CD4-positive, alpha-beta memory T cell (primary cell): ENCODE results near the gene GTF2F2. TPM values are rescaled to one million over a fixed set of nuclear protein-coding genes. Genes with fewer than 3 reads are reported as not detected.
A peak's percentile ranks its signal among the peaks of the same experiment; 100 is the strongest.

Source experiments
- CTCF ChIA-PET: fragments of 350-600 bp; sonication (Branson Sonifier 250); formaldehyde crosslinking; loops from one replicate; lab custom pipeline; 2021; ENCODE audit warnings: inconsistent platforms; ENCODE audit not compliant: partially characterized antibody; lab: Charles Lee
- POLR2A ChIA-PET: fragments of 350-600 bp; sonication (Branson Sonifier 250); formaldehyde crosslinking; loops from one replicate; lab custom pipeline; 2021; ENCODE audit not compliant: partially characterized antibody; lab: Charles Lee
- DNase-seq, 5 donors: peaks; one replicate each; pipeline versions ENCODE4 v3.0.0 to v3.0.0-alpha.2; 2020 to 2022; ENCODE audit warnings: mixed read lengths in 1 of 5
- H3K27ac ChIP-seq: one replicate; pipeline ENCODE4 v1.7.0; 2013; ENCODE audit warnings: low read depth, low read length
- H3K27me3 ChIP-seq: 2 replicates; pipeline ENCODE4 v1.7.0; 2013; ENCODE audit warnings: mild to moderate bottlenecking, low read length, moderate library complexity; ENCODE audit not compliant: insufficient read depth
- H3K36me3 ChIP-seq: 2 replicates; pipeline ENCODE4 v1.7.0; 2013; ENCODE audit warnings: mild to moderate bottlenecking, low read length, moderate library complexity; ENCODE audit not compliant: insufficient read depth
- H3K4me1 ChIP-seq: 2 replicates; pipeline ENCODE4 v1.7.0; 2013; ENCODE audit warnings: mild to moderate bottlenecking, low read length, moderate library complexity; ENCODE audit not compliant: insufficient read depth
- H3K4me3 ChIP-seq, 2 donors: one replicate each; pipeline ENCODE4 v1.7.0; 2013; ENCODE audit warnings: low read length in 2 of 2, mild to moderate bottlenecking in 1 of 2
- H3K9me3 ChIP-seq, 2 donors: one replicate each; pipeline ENCODE4 v1.7.0; 2013; ENCODE audit warnings: low read length in 2 of 2, control low read depth in 1 of 2; ENCODE audit not compliant: control insufficient read depth in 1 of 2
- H3K27ac Mint-ChIP-seq, 7 donors: one replicate each; pipeline ENCODE4 v1.8.0; 2020 to 2021; ENCODE audit warnings: mixed read lengths in 7 of 7, mild to moderate bottlenecking in 6 of 7, inconsistent platforms in 3 of 7, moderate library complexity in 3 of 7
- H3K27me3 Mint-ChIP-seq, 2 donors: one replicate each; pipeline ENCODE4 v1.8.0; 2020 to 2021; ENCODE audit warnings: mixed read lengths in 2 of 2
- H3K36me3 Mint-ChIP-seq, 2 donors: one replicate each; pipeline ENCODE4 v1.8.0; 2020 to 2021; ENCODE audit warnings: mixed read lengths in 2 of 2, inconsistent platforms in 1 of 2, mild to moderate bottlenecking in 1 of 2
- H3K4me1 Mint-ChIP-seq, 4 donors: one replicate each; pipeline ENCODE4 v1.8.0; 2020 to 2021; ENCODE audit warnings: mixed read lengths in 4 of 4, mild to moderate bottlenecking in 1 of 4
- H3K4me3 Mint-ChIP-seq, 8 donors: one replicate each; pipeline ENCODE4 v1.8.0; 2020 to 2021; ENCODE audit warnings: mixed read lengths in 8 of 8, mild to moderate bottlenecking in 7 of 8, moderate library complexity in 6 of 8, inconsistent platforms in 3 of 8
- H3K9me3 Mint-ChIP-seq, 8 donors: one replicate each; pipeline ENCODE4 v1.8.0; 2020 to 2021; ENCODE audit warnings: mixed read lengths in 8 of 8, mild to moderate bottlenecking in 5 of 8, inconsistent platforms in 3 of 8, moderate library complexity in 1 of 8
- intact Hi-C: fragments of 100-400 bp; cut with micrococcal nuclease; formaldehyde crosslinking; loops from one replicate; pipeline ENCODE4 v1.15.1; 2023
- polyA plus RNA-seq, 2 donors: library from polyadenylated mRNA; unstranded; fragments of 300-500 nt; fragmentation: Illumina TruSeq; gene quantifications; one replicate each; pipeline ENCODE4 v1.2.3, GENCODE V29; 2021
- total RNA-seq, 2 experiments: library from RNA; stranded (reverse); gene quantifications; one replicate each; pipeline ENCODE4 v1.2.3, GENCODE V29; 2021

GTF2F2 gene
- total and polyA plus RNA-seq, 4 experiments from 2014 or later = 7.9 to 14.7 (median 11.3) TPM

DNA sequence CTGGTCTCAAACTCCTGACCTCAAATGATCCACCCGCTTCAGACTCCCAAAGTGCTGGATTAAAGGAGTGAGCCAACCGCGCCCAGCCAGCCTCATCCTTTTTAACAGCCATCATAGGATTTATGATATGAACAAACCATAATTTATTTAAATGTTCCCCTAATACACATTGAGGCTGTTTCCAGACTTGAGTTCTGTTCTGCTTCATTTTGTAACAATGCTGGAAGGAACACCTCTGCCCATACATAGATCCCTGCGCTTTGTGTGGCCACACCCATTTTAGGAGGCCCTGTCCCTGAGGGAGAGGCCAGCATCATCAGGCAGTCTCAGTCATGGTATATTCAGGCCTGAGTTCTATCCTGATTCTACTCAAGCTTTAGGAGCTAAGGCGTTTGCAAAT lies 184.8 kb downstream of the GTF2F2 start:
- no peak overlapping the region for H3K27ac ChIP-seq
- no peaks in the 10 kb centered on the region for H3K36me3 ChIP-seq
- intact Hi-C loops = loop anchor here (10.0 kb wide), 1 partner anchor 820 kb away; no protein-coding TSS in a partner anchor
- Mint-ChIP-seq H3K36me3 (no peaks in the 10 kb centered on the region), H3K4me3 (no peak overlapping the region), H3K27ac (no peak overlapping the region), H3K27me3 (peaks cover 7 to 9% of the 10 kb centered on the region in 2 donors), H3K9me3 (no peaks in the 10 kb centered on the region), H3K4me1 (peaks cover 5 to 16% (median 8%) of the 10 kb centered on the region in 4 donors)
- peaks cover 7% of the 10 kb centered on the region for H3K4me1 ChIP-seq
- ChIA-PET CTCF (interaction anchor here (9.7 kb wide), 1 partner anchor 258 kb away, joined by 146 read pairs; no protein-coding TSS in a partner anchor), POLR2A (no interaction called here)
- H3K4me3 ChIP-seq = no peak overlapping the region
- no peak for DNase-seq
- H3K9me3 ChIP-seq = no peaks in the 10 kb centered on the region
- no peaks in the 10 kb centered on the region for H3K27me3 ChIP-seq

DNA sequence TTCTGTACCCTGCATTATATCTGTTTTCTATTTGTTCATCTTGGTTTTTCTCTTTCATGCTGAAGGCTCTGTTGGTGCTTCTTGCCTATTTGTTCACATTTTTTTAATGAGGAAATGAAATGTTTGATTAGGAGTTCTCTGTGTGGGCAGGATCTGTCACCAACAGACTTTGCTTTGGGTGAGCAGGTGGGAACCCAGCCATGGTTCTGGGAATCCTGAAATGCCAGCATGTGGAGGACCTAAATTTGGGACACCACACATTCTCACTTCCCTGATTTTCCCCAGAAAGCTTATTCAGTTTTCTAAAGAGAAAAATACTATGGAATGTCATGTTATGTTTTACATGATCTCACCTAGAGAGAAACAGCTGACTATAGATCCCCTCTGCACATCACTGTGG lies 186.7 kb downstream of the GTF2F2 start:
- Mint-ChIP-seq H3K27me3 (peaks cover 7 to 9% of the 10 kb centered on the region in 2 donors), H3K4me1 (peaks cover 12 to 22% (median 16%) of the 10 kb centered on the region in 4 donors), H3K9me3 (no peaks in the 10 kb centered on the region), H3K4me3 (no peak overlapping the region), H3K27ac (no peak overlapping the region), H3K36me3 (no peaks in the 10 kb centered on the region)
- CTCF ChIA-PET = interaction anchor here (1.2 to 9.7 kb wide), 7 partner anchors 8 to 334 kb away, joined by 3 to 146 read pairs (median 11); no protein-coding TSS in a partner anchor
- intact Hi-C loops = loop anchor here (10.0 kb wide), 1 partner anchor 822 kb away; no protein-coding TSS in a partner anchor
- no peak for DNase-seq
- no peaks in the 10 kb centered on the region for H3K36me3 ChIP-seq
- no peaks in the 10 kb centered on the region for H3K9me3 ChIP-seq
- no peak overlapping the region for H3K4me3 ChIP-seq
- POLR2A ChIA-PET = interaction anchor here (0.9 kb wide), 1 partner anchor 15 kb away, joined by 4 read pairs; no protein-coding TSS in a partner anchor
- no peaks in the 10 kb centered on the region for H3K27me3 ChIP-seq
- H3K4me1 ChIP-seq = peaks cover 18% of the 10 kb centered on the region
- H3K27ac ChIP-seq = no peak overlapping the region

DNA sequence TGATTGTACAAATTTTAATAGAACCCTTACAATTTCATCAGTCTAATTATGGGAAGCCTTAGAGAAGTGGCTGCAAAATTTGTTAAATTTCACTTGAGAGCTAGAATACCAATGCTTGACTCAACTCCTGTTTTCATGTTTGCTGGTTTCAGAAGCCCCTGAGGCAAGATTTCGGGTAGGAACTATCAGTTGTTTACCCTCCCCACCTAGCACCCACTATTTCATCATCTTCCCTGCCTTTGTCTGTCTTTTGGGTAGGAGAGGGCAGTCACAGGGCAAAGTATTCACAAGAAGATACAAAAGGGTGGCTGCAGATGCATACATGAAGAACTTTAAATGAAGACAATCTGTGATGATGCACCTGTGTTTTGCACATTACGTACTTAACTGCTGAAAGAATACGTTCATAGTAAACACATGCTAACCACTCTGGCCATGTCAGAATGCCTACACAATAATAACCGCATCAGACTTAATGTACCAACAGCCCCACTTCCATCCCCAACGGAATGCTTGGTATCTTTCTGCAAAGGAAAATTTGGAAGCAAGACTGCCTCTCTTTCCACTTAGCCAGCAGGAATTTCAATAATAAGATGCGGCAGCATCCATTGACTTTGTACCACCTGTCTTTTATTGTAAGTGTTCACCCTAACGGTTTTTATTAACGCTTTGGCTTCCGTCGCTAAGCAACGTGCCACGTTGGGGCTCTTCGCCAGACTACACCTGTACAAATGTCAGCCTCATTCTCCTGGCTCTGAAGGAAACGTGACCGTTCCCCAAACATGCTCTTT lies 190.2 kb downstream of the GTF2F2 start:
- Histone ChIP-seq H3K36me3 (no peaks in the 10 kb centered on the region), H3K27me3 (no peaks in the 10 kb centered on the region), H3K4me3 (peak overlapping the region; percentile 47 to 56), H3K27ac (no peak overlapping the region), H3K9me3 (no peaks in the 10 kb centered on the region), H3K4me1 (peaks cover 19% of the 10 kb centered on the region)
- CTCF ChIA-PET = interaction anchor here (0.6 to 9.7 kb wide), 12 partner anchors 8 to 730 kb away, joined by 3 to 146 read pairs (median 4); no protein-coding TSS in a partner anchor
- peak overlapping the region; percentile 88 to 94 (median 91) for H3K4me3 Mint-ChIP-seq
- H3K27me3 Mint-ChIP-seq = peaks cover 3 to 5% of the 10 kb centered on the region in 2 donors
- H3K36me3 Mint-ChIP-seq = no peaks in the 10 kb centered on the region
- intact Hi-C loops = loop anchor here (1.0 to 2.0 kb wide), 3 partner anchors 30 to 1406 kb away; no protein-coding TSS in a partner anchor
- H3K4me1 Mint-ChIP-seq = peaks cover 12 to 22% (median 17%) of the 10 kb centered on the region in 4 donors
- POLR2A ChIA-PET = interaction anchor here (2.1 kb wide), 1 partner anchor 30 kb away, joined by 7 read pairs; the partner anchor contains the start of gene TPT1
- peak overlapping the region in 3 of 7 donors; percentile 35 to 87 (median 36) for H3K27ac Mint-ChIP-seq
- no peak for DNase-seq
- no peaks in the 10 kb centered on the region for H3K9me3 Mint-ChIP-seq

DNA sequence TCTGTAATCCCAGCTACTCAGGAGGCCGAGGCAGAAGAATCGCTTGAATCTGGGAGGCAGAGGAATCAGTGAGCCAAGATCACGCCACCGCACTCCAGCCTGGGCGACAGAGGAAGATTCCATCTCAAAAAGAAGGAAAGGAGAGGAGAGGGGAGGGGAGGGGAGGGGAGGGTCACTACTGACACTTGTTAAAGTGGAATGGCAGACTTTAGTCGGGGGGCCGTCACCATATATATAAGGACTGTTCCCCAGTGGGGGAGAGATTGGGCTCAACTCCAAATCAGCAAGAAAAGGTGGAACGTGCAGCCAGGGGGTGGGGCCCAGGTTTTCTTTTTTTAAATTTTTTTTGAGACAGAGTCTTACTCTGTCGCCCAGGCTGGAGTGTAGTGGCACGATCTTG lies 194.5 kb downstream of the GTF2F2 start:
- Mint-ChIP-seq H3K27me3 (no peaks in the 10 kb centered on the region), H3K4me3 (no peak overlapping the region), H3K27ac (no peak overlapping the region), H3K9me3 (peaks cover 0 to 1% (median 0%) of the 10 kb centered on the region in 8 donors), H3K36me3 (no peaks in the 10 kb centered on the region), H3K4me1 (peaks cover 7 to 14% (median 13%) of the 10 kb centered on the region in 4 donors)
- no peaks in the 10 kb centered on the region for H3K36me3 ChIP-seq
- peaks cover 11% of the 10 kb centered on the region for H3K4me1 ChIP-seq
- no peak for DNase-seq
- ChIA-PET POLR2A (no interaction called here), CTCF (interaction anchor here (2.6 kb wide), 1 partner anchor 268 kb away, joined by 7 read pairs; no protein-coding TSS in a partner anchor)
- intact Hi-C loops = no loop called here
- H3K27me3 ChIP-seq = no peaks in the 10 kb centered on the region
- no peaks in the 10 kb centered on the region for H3K9me3 ChIP-seq
- no peak overlapping the region for H3K27ac ChIP-seq
- H3K4me3 ChIP-seq = no peak overlapping the region

DNA sequence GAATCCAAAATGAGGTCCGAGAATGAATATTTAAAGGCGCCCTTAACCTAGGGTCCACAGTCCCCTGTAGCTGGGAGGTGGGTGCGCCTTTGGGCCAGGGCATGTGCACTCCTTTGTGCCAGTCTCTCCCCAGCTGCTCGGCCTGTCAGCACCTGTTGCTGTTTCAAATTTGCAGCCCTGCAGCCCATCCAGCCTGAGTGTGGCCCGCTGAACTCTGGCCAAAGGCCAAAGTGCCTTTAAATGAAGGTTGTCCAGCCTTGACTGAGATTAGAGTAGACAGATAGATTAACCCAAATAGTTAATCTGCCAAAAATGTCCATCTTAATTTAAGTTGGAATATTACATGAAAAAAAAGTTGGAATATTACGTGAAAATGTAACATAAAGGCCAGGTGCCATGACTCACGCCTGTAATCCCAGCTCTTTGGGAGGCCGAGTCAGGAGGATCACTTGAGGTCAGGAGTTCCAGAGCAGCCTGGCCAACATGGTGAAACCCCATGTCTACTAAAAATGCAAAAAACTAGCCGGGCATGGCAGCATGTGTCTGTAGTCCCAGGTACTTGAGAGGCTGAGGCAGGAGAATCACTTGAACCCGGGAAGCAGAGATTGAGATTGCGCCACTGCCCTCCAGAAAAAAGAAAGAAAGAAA lies 195.3 kb downstream of the GTF2F2 start:
- DNase-seq = no peak
- H3K27me3 Mint-ChIP-seq = no peaks in the 10 kb centered on the region
- CTCF ChIA-PET = interaction anchor here (1.3 to 2.6 kb wide), 2 partner anchors 15 to 269 kb away, joined by 4 to 7 read pairs; no protein-coding TSS in a partner anchor
- H3K9me3 Mint-ChIP-seq = peaks cover 0 to 1% (median 0%) of the 10 kb centered on the region in 8 donors
- H3K4me1 Mint-ChIP-seq = peaks cover 4 to 11% (median 10%) of the 10 kb centered on the region in 4 donors
- Histone ChIP-seq H3K27ac (no peak overlapping the region), H3K4me3 (no peak overlapping the region), H3K36me3 (no peaks in the 10 kb centered on the region), H3K27me3 (no peaks in the 10 kb centered on the region), H3K9me3 (no peaks in the 10 kb centered on the region), H3K4me1 (peaks cover 10% of the 10 kb centered on the region)
- POLR2A ChIA-PET = no interaction called here
- intact Hi-C loops = no loop called here
- H3K36me3 Mint-ChIP-seq = no peaks in the 10 kb centered on the region
- no peak overlapping the region for H3K4me3 Mint-ChIP-seq
- peak overlapping the region in 1 of 7 donors; percentile 59 for H3K27ac Mint-ChIP-seq

DNA sequence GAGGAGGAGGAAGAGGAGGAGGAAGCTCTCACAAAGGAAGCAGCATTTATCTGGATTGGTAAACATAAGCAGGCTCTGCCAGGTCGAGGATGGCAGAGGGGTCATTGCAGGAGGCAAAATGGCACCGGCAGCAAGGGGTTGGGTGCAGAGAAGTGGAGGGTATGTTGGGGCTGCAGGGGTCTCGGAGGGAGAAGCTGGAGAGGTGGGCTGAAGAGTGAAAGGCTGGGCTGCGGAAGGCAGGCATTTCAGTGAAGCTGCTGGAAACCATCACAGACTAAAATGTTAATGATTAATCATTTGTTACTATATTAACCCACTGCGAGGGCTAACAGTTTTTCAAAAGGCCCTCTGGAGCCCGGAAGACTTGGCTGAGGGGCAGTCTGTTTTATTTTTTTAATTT lies 196.0 kb downstream of the GTF2F2 start:
- no peak overlapping the region for H3K27ac Mint-ChIP-seq
- CTCF ChIA-PET = interaction anchor here (1.3 to 2.6 kb wide), 2 partner anchors 14 to 270 kb away, joined by 4 to 7 read pairs; no protein-coding TSS in a partner anchor

More for the DNA sequence above, 196.0 kb downstream of the GTF2F2 start:
- Histone ChIP-seq H3K9me3 (no peaks in the 10 kb centered on the region), H3K27ac (no peak overlapping the region), H3K4me3 (no peak overlapping the region), H3K27me3 (no peaks in the 10 kb centered on the region), H3K36me3 (no peaks in the 10 kb centered on the region), H3K4me1 (peaks cover 6% of the 10 kb centered on the region)
- Mint-ChIP-seq H3K27me3 (no peaks in the 10 kb centered on the region), H3K4me1 (peaks cover 0 to 7% (median 3%) of the 10 kb centered on the region in 4 donors), H3K4me3 (no peak overlapping the region), H3K36me3 (no peaks in the 10 kb centered on the region), H3K9me3 (peaks cover 0 to 1% (median 0%) of the 10 kb centered on the region in 8 donors)
- no peak for DNase-seq
- intact Hi-C loops = no loop called here
- POLR2A ChIA-PET = no interaction called here
